Trophoblast cell (in vitro differentiated cells and primary cell): ENCODE data around the gene OSBPL3.
"Not testable (repeated sequence)": the region's sequence is repeated elsewhere in the genome, so short reads cannot be mapped to it uniquely, and the experiment has no call there.

Source experiments
- DNase-seq, 2 donors: peaks; one replicate each; pipeline ENCODE4 v3.0.0-alpha.2; 2016
- H2AFZ ChIP-seq: 2 replicates; pipeline ENCODE4 v1.6.1; 2013; ENCODE audit warnings: low read length, moderate library complexity, mild to moderate bottlenecking; ENCODE audit not compliant: insufficient read depth, poor library complexity
- H2AK5ac ChIP-seq: 2 replicates; pipeline ENCODE4 v1.6.1; 2013; ENCODE audit warnings: mild to moderate bottlenecking, low read length
- H2BK120ac ChIP-seq: 2 replicates; pipeline ENCODE4 v1.6.1; 2013; ENCODE audit warnings: low read length, mild to moderate bottlenecking, moderate library complexity; ENCODE audit not compliant: insufficient read depth, poor library complexity
- H2BK12ac ChIP-seq: 2 replicates; pipeline ENCODE4 v1.6.1; 2013; ENCODE audit warnings: mild to moderate bottlenecking, low read length, moderate library complexity
- H2BK5ac ChIP-seq: 2 replicates; pipeline ENCODE4 v1.6.1; 2013; ENCODE audit warnings: low read length, low read depth, moderate library complexity, mild to moderate bottlenecking; ENCODE audit not compliant: poor library complexity
- H3K14ac ChIP-seq: 2 replicates; pipeline ENCODE4 v1.6.1; 2013; ENCODE audit warnings: mild to moderate bottlenecking, low read length
- H3K18ac ChIP-seq: 2 replicates; pipeline ENCODE4 v1.6.1; 2013; ENCODE audit warnings: mild to moderate bottlenecking, low read length
- H3K23ac ChIP-seq: 2 replicates; pipeline ENCODE4 v1.6.1; 2013; ENCODE audit warnings: low read length
- H3K27ac ChIP-seq: 2 replicates; pipeline ENCODE4 v1.5.1; 2013; ENCODE audit warnings: low read depth, mild to moderate bottlenecking, inconsistent platforms, low read length, moderate library complexity
- H3K27me3 ChIP-seq: 2 replicates; pipeline ENCODE4 v1.6.1; 2013; ENCODE audit warnings: inconsistent platforms, mild to moderate bottlenecking, low read length, moderate library complexity; ENCODE audit not compliant: insufficient read depth
- H3K36me3 ChIP-seq, 2 experiments: 1 replicate in 1 of 2; 2 replicates in 1 of 2; pipeline ENCODE4 v1.6.1; 2013; ENCODE audit warnings: low read length in 2 of 2, mild to moderate bottlenecking in 2 of 2, moderate library complexity in 1 of 2; ENCODE audit not compliant: insufficient read depth in 2 of 2, control insufficient read depth in 1 of 2
- H3K4ac ChIP-seq: 2 replicates; pipeline ENCODE4 v1.6.1; 2013; ENCODE audit warnings: low read depth, mild to moderate bottlenecking, low read length, moderate library complexity
- H3K4me1 ChIP-seq, 2 experiments: 1 replicate in 1 of 2; 2 replicates in 1 of 2; pipeline ENCODE4 v1.6.1; 2013; ENCODE audit warnings: low read length in 2 of 2, mild to moderate bottlenecking in 2 of 2, moderate library complexity in 1 of 2; ENCODE audit not compliant: insufficient read depth in 2 of 2, control insufficient read depth in 1 of 2
- H3K4me2 ChIP-seq: 2 replicates; pipeline ENCODE4 v1.6.1; 2013; ENCODE audit warnings: inconsistent platforms, mild to moderate bottlenecking, low read length, moderate library complexity
- H3K4me3 ChIP-seq: 2 replicates; pipeline ENCODE4 v1.5.1; 2013; ENCODE audit warnings: mild to moderate bottlenecking, low read depth, low read length, inconsistent platforms
- H3K79me1 ChIP-seq: one replicate; pipeline ENCODE4 v1.6.1; 2013; ENCODE audit warnings: low read length
- H3K79me2 ChIP-seq: 2 replicates; pipeline ENCODE4 v1.6.1; 2013; ENCODE audit warnings: low read length, mild to moderate bottlenecking; ENCODE audit not compliant: control insufficient read depth, insufficient read depth, poor library complexity
- H3K9ac ChIP-seq: 2 replicates; pipeline ENCODE4 v1.6.1; 2013; ENCODE audit warnings: mild to moderate bottlenecking, low read length
- H3K9me3 ChIP-seq: 2 replicates; pipeline ENCODE4 v1.6.1; 2013; ENCODE audit warnings: low read depth, mild to moderate bottlenecking, control low read depth, inconsistent platforms, low read length; ENCODE audit not compliant: insufficient read depth
- H4K12ac ChIP-seq: 2 replicates; pipeline ENCODE4 v1.6.1; 2013; ENCODE audit warnings: low read depth, mild to moderate bottlenecking, low read length, moderate library complexity
- H4K8ac ChIP-seq: 2 replicates; pipeline ENCODE4 v1.6.1; 2013; ENCODE audit warnings: low read depth, mild to moderate bottlenecking, low read length, moderate library complexity
- H4K91ac ChIP-seq: one replicate; pipeline ENCODE4 v1.6.1; 2013; ENCODE audit warnings: low read depth, mild to moderate bottlenecking, low read length, moderate library complexity
- WGBS: extraction: QIAGEN DNeasy Blood & Tissue Kit; methylation state at CpG from one replicate; pipeline ENCODE4 v1.1.7; 2013; ENCODE audit warnings: missing lambda C conversion rate; ENCODE audit not compliant: insufficient read length, insufficient coverage; ENCODE audit errors: extremely low coverage; 5-methylcytosine and 5-hydroxymethylcytosine counted together

Gene OSBPL3

DNA sequence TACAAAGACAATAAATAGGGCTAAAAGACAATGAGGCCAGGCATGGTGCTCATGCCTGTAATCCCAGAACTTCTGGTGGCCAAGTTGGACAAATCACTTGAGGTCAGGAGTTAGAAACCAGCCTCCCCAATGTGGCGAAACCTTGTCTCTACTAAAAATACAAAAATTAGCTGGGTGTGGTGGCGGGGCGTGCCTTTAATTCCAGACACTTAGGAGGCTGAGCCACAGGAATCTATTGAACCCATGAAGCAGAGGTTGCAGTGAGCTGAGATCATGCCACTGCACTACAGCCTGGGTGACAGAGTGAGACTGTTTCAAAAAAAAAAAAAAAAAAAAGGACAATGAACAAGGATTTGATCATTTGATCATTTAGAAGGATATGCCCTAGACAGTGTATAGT, 32.7 kb upstream of the OSBPL3 start:
- not testable (repeated sequence) for H3K27ac ChIP-seq, H2BK5ac ChIP-seq, H3K36me3 ChIP-seq, H3K4me3 ChIP-seq, DNase-seq, H3K9ac ChIP-seq, H3K9me3 ChIP-seq, H3K4me1 ChIP-seq, H2BK12ac ChIP-seq, H3K18ac ChIP-seq, H4K12ac ChIP-seq, H3K27me3 ChIP-seq, H3K23ac ChIP-seq, H3K79me1 ChIP-seq, H3K79me2 ChIP-seq, H2AFZ ChIP-seq, H2BK120ac ChIP-seq, H3K4ac ChIP-seq, H3K4me2 ChIP-seq, H4K91ac ChIP-seq, H2AK5ac ChIP-seq, H4K8ac ChIP-seq, H3K14ac ChIP-seq
- WGBS, result no CpG with 5 or more reads among the region's 3 CpGs

DNA sequence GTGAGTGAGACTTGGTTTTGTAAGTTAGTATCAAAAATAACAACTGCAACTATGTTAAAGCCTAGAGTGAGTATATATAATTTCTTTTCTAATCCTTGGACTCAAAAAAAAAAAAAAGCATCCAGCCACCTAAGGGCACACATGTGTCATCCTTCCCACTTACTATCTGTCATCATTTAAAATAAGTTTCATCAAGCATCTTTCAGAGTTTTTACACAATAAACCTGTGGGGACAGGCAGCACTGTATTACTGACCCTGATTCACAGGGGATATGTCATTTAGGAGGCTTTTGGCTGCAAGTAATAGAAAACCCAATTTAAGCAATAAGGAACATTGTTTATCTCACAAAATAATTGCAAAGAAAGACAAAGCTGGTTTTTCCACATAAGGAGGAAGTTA, 32.3 kb upstream of the OSBPL3 start:
- no peak overlapping the region for H4K12ac ChIP-seq
- no peaks in the 10 kb centered on the region for H3K4me1 ChIP-seq
- no peaks in the 10 kb centered on the region for H3K79me1 ChIP-seq
- no peak overlapping the region for H2BK12ac ChIP-seq
- no peak overlapping the region for H4K8ac ChIP-seq
- H3K4ac ChIP-seq, result no peak overlapping the region
- H3K18ac ChIP-seq, result no peak overlapping the region
- H2BK120ac ChIP-seq, result no peak overlapping the region
- H3K4me3 ChIP-seq, result no peak overlapping the region
- DNase-seq, result no peak
- no peak overlapping the region for H3K27ac ChIP-seq
- no peak overlapping the region for H3K14ac ChIP-seq
- no peaks in the 10 kb centered on the region for H3K36me3 ChIP-seq
- H3K9ac ChIP-seq, result no peak overlapping the region
- no peaks in the 10 kb centered on the region for H3K79me2 ChIP-seq
- no peak overlapping the region for H3K4me2 ChIP-seq
- no peak overlapping the region for H4K91ac ChIP-seq
- H2BK5ac ChIP-seq, result no peak overlapping the region
- no peaks in the 10 kb centered on the region for H3K27me3 ChIP-seq
- no peak overlapping the region for H2AK5ac ChIP-seq
- no peaks in the 10 kb centered on the region for H3K9me3 ChIP-seq
- H2AFZ ChIP-seq, result no peak overlapping the region
- no peak overlapping the region for H3K23ac ChIP-seq

DNA sequence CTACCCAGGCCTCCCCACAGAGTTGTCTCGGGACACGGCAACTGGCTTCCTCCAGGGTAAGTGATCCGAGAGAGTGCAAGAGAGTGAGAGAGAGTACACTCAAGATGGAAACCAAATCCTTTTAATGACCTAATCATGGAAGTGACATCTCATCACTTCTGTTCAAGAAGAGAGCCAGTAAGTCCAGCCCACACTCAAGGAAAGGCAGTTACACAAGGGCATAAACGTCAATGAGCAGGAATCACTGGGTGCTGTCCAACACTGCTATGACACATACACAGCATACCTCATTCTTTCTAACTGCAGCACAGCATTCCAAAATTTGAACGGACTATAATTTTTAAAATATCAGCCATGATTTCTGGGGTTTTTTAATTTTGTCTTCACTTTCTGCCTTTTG, 29.3 kb upstream of the OSBPL3 start:
- no peaks in the 10 kb centered on the region for H3K4me1 ChIP-seq
- H3K27me3 ChIP-seq, result no peaks in the 10 kb centered on the region
- no peaks in the 10 kb centered on the region for H3K9me3 ChIP-seq
- no peak overlapping the region for H2AK5ac ChIP-seq
- H3K23ac ChIP-seq, result no peak overlapping the region
- WGBS, result no CpG with 5 or more reads among the region's 5 CpGs
- H3K4me2 ChIP-seq, result no peak overlapping the region
- no peak overlapping the region for H3K18ac ChIP-seq
- H4K8ac ChIP-seq, result no peak overlapping the region
- H3K79me2 ChIP-seq, result no peaks in the 10 kb centered on the region
- H3K9ac ChIP-seq, result no peak overlapping the region
- H4K91ac ChIP-seq, result no peak overlapping the region
- H4K12ac ChIP-seq, result no peak overlapping the region
- no peak overlapping the region for H3K4me3 ChIP-seq
- H2AFZ ChIP-seq, result no peak overlapping the region
- no peaks in the 10 kb centered on the region for H3K36me3 ChIP-seq
- no peak overlapping the region for H2BK5ac ChIP-seq
- H3K4ac ChIP-seq, result no peak overlapping the region
- no peak overlapping the region for H2BK12ac ChIP-seq
- H3K79me1 ChIP-seq, result no peaks in the 10 kb centered on the region
- no peak overlapping the region for H3K27ac ChIP-seq
- no peak overlapping the region for H3K14ac ChIP-seq
- peak; percentile 84 to 91 for DNase-seq
- no peak overlapping the region for H2BK120ac ChIP-seq

GRCh38 chr7:25007668-25008067, 27.7 kb upstream of the OSBPL3 start:
- Histone ChIP-seq H2BK12ac (no peak overlapping the region), H2AFZ (no peak overlapping the region), H3K36me3 (no peaks in the 10 kb centered on the region), H2AK5ac (no peak overlapping the region), H3K27me3 (no peaks in the 10 kb centered on the region), H4K12ac (no peak overlapping the region), H3K14ac (no peak overlapping the region), H3K4me3 (no peak overlapping the region), H3K79me2 (no peaks in the 10 kb centered on the region), H3K9me3 (no peaks in the 10 kb centered on the region), H2BK5ac (no peak overlapping the region), H3K4ac (no peak overlapping the region), H3K79me1 (no peaks in the 10 kb centered on the region), H4K8ac (no peak overlapping the region), H3K4me2 (no peak overlapping the region), H3K4me1 (no peaks in the 10 kb centered on the region), H3K18ac (no peak overlapping the region), H4K91ac (no peak overlapping the region), H3K9ac (no peak overlapping the region), H2BK120ac (no peak overlapping the region), H3K27ac (no peak overlapping the region), H3K23ac (no peak overlapping the region)
- no peak for DNase-seq
- no CpG with 5 or more reads among the region's 1 CpG for WGBS

DNA sequence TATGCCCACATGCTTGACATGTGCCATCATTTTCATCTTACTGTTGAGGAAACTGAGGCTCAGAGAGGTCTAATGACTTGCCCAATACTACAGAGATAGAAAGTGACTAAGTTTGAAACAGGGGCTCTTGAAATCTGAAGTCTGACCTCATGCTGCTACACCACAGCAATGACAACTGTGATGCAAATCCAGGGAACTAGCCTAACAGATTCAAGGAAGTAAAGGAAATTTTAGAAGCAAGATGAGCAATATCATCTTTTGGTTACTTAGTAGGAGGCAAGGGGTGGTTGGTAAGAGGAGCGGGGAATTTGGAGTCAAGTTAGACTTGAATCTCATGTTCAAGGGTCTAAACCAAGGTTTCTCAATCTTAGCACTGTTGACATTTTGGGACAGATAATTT, 26.3 kb upstream of the OSBPL3 start:
- Histone ChIP-seq H3K4me1 (no peaks in the 10 kb centered on the region), H3K4me2 (no peak overlapping the region), H3K27ac (no peak overlapping the region), H3K27me3 (no peaks in the 10 kb centered on the region), H3K4me3 (no peak overlapping the region), H3K14ac (no peak overlapping the region), H2BK120ac (no peak overlapping the region), H3K23ac (no peak overlapping the region), H4K12ac (no peak overlapping the region), H2AK5ac (no peak overlapping the region), H3K79me1 (no peaks in the 10 kb centered on the region), H2BK12ac (no peak overlapping the region), H2BK5ac (no peak overlapping the region), H4K91ac (no peak overlapping the region), H3K9me3 (no peaks in the 10 kb centered on the region), H3K36me3 (no peaks in the 10 kb centered on the region), H3K9ac (no peak overlapping the region), H3K4ac (no peak overlapping the region), H2AFZ (no peak overlapping the region), H3K79me2 (no peaks in the 10 kb centered on the region), H3K18ac (no peak overlapping the region), H4K8ac (no peak overlapping the region)
- DNase-seq, result no peak
- no CpG with 5 or more reads among the region's 1 CpG for WGBS
